GM21360 (cell line): ENCODE measurements around the gene SYNGAP1.

Experiments used
- ATAC-seq: cut with Tn5 transposase; IDR thresholded peaks from one replicate; pipeline ENCODE4 v1.9.1; 2021; ENCODE audit warnings: mild to moderate bottlenecking, moderate library complexity; ENCODE audit not compliant: unreplicated experiment

The SYNGAP1 gene

GRCh38 chr6:33420491-33421343 is 852 bp downstream of the SYNGAP1 start:
- no peak for ATAC-seq

- no peak for ATAC-seq
Measured at GRCh38 chr6:33421344-33421643, 1.4 kb downstream of the SYNGAP1 start.

- no peak for ATAC-seq
Measured at GRCh38 chr6:33423777-33424176, 3.9 kb downstream of the SYNGAP1 start.

- no peak for ATAC-seq
Measured at GRCh38 chr6:33424855-33425667, 5.2 kb downstream of the SYNGAP1 start.

- ATAC-seq: peak; percentile 42
Measured at GRCh38 chr6:33425668-33426577, 6.1 kb downstream of the SYNGAP1 start.

GRCh38 chr6:33426590-33427511 is 7.0 kb downstream of the SYNGAP1 start:
- no peak for ATAC-seq

- ATAC-seq: no peak
Measured at GRCh38 chr6:33427585-33428223, 7.8 kb downstream of the SYNGAP1 start.

GRCh38 chr6:33428224-33428965 is 8.5 kb downstream of the SYNGAP1 start:
- ATAC-seq: no peak

- no peak for ATAC-seq
Measured at GRCh38 chr6:33428966-33429749, 9.3 kb downstream of the SYNGAP1 start.

- ATAC-seq: no peak
Measured at GRCh38 chr6:33429750-33430052, 9.8 kb downstream of the SYNGAP1 start.

- ATAC-seq: no peak
Measured at GRCh38 chr6:33430334-33430733, 10.5 kb downstream of the SYNGAP1 start.

- no peak for ATAC-seq
Measured at GRCh38 chr6:33430991-33431879, 11.4 kb downstream of the SYNGAP1 start.

- no peak for ATAC-seq
Measured at GRCh38 chr6:33431880-33432541, 12.1 kb downstream of the SYNGAP1 start.

- no peak for ATAC-seq
Measured at GRCh38 chr6:33432546-33432945, 12.7 kb downstream of the SYNGAP1 start.

GRCh38 chr6:33433001-33433543 is 13.2 kb downstream of the SYNGAP1 start:
- ATAC-seq: no peak

- no peak for ATAC-seq
Measured at GRCh38 chr6:33433544-33434191, 13.8 kb downstream of the SYNGAP1 start.
